Activated T-cell treated with anti-CD3 and anti-CD28 coated beads for 24 hours (primary cell): Measurements from ENCODE around the gene TMEM184B.

Source experiments
- DNase-seq: peaks from one replicate; pipeline ENCODE4 v3.0.0-alpha.2; 2020; ENCODE audit warnings: low read depth

TMEM184B gene

DNA sequence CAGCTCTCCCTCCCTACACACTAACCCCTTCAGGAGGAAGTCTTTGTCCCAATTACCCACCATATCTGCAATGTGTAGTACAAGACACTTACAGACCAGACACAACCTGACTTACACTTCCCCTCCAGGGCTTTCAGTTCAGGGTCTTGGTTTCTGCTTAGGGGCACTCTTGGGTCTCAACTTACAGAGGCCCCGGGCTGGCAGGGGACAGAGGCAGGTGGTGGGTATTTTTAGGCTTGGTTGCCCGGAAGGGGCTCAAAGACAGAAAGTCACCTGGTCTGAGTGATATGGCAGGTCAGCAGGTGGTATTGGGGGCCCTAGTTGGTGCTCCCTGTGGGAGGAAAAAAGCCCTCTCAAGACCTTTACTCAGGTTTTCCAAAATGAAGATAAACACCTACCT, 3.4 kb upstream of the TMEM184B start:
- DNase-seq = no peak

DNA sequence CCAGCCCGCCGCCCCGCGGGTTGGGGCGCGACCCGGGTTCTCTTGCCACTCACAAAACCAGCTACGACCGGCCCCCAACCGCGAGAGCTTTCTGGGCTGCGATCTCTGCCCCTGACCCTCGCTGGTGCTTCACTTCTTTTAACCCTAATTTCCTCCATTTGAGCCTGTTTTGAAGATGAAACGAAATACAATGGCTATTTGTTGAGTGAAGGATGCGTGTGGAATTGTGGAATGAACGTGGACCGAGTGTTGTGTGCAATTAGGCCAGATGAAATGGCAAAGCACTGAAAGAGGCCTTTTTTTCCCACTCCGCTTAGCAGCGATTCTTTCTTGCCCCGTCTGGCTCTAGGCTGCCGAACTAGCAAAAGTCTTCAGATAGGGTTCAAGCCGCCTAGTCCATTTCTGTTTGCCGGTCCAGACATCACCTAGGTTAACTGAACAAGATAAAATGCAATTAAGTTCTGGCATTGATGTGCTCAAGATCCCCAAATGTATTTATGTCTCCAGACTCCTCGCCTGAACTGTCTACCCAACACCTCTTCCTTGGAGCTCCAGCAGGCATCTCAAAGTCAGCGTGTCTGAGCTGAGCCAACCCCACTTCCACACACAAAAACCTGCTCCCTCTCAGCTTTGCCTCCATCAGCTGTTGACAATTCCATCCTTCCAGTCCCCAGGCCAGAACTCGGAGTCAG, 471 bp upstream of the TMEM184B start:
- DNase-seq = no peak

DNA sequence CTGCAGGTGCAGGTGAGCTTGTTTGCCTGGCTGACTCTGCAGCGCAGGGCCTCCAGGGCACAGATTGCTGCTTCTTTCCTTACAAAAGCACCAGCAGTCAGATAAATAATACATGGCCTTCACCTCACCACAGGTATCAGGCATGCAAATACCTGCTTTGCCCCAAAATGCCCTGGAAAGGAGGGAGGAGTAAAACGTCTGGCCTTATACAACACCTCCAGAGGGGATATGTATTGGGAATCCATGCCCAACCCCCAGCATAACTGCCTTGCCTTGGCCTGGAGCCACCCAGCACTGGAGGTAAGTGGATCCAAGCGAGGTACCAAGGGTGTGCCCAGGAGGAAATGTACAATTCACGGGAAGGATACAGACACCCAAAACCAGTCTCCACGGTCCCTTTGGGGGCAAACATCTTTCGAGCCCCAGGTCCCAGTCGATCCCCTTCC, 860 bp downstream of the TMEM184B start:
- DNase-seq = no peak

DNA sequence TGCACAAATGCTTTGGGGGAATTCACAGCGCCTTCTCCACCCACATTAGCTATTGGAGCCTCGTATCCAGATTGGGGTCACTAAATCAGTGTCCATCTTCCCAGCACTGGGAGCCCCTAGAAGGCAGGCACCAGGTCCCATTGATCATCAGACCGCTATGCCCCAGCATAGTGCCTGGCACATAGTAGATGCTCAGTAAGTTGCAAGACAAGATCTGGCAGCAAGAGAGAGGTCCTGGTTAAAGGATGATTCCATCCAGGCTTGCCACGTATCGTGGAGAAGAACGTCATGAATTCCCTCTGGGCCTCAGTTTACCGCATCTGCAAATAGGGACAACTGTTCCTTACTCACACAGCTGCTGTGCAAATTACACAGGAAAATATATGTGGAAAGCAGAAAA, 1.7 kb downstream of the TMEM184B start:
- no peak for DNase-seq

DNA sequence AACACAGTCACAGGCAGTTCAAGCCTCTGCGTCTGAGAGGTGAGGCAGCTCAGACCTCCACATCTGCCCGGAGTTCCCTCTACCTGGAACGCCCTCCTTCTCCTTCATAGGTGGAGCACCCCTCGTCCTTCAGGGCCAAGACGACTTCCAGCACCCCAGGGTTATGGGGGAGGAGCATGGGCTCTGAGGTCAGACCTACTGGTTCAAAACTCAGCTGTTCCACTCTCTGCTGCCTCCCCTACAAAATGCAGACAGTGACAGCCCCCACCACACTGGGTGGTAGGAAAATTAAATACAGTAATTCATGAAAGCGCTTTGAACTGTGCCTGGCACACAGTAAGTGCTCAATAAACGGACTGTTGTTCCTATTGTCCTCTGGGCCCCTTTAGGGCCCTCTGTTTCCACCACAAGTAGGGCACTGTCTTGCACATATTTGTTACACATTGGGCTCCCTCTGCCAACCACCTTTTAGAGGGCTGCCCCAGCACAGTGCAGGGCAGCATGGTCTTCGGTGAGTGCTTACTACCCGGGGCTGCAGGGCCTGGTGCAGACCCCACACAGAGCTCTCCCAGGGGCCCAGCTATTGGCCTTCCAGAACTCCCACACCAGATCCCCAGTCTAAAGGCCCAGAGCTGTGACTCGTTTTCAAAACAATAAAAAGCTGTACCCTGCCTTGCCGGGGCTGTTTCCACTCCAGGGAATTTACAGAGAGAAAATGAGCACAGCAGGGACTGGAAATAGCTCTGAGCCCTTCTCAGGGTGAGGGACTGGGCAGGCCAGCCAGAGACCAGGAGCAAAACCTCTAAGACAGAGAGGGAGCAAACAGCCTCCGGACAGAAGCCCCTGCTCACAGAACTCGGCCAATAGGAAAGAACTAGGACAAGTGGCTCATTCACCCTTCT, 2.5 kb downstream of the TMEM184B start:
- DNase-seq = no peak

DNA sequence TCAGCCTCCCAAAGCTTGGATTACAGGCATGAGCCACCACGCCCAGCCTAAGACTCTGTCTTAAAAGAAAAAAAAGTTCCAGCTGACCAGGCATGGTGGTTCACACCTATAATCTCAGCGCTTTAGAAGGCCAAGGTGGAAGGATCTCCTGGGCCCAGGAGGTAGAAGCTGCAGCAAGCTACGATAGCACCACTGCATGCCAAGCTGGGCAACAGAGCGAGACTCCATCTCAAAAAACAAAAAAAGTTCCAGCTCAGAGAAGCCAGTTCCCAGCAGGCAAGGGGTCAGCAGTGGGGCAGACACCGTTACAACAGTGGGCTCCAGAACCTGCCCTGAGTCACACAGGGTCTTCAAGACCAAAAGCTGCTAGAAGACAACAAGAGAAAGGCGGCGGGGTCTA, 3.3 kb downstream of the TMEM184B start:
- DNase-seq = no peak

DNA sequence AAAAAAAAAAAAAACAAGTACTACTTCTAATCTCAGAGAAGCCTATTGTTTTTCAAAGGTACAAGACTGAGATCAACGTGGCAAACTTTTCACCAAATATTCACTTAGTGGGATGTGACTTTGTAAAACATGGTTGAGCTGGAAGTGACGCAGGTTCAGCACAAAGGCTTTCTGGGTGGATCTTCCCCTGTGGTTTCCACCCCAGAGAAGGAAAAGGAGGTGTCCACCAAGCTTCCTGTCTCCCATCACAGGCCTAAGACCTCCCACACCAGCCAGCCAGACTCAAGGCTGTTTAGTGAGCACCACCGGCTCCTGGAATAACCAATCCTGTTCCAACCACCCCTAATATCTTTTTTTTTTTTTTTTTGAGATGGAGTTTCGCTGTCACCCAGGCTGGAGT, 5.7 kb downstream of the TMEM184B start:
- DNase-seq = no peak

DNA sequence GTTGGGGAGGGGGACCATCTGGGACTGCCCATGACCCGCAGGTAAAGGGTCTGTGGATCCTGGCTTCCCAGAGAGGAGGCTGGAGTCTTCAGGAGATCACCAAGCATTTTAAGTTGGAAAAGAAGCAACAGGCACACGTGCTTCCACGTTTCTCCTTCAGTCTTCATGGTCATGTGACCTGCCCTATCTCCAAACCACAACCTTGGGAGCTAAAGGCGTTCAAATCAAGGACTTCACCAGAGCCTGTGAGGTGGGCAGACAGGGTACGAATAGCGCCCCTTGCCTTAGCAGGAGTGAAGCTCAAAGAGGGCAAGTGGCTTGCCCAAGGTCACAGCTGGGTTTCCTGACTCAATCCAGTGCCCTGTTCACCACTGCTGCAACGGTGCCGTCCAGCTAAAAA, 6.7 kb downstream of the TMEM184B start:
- no peak for DNase-seq

DNA sequence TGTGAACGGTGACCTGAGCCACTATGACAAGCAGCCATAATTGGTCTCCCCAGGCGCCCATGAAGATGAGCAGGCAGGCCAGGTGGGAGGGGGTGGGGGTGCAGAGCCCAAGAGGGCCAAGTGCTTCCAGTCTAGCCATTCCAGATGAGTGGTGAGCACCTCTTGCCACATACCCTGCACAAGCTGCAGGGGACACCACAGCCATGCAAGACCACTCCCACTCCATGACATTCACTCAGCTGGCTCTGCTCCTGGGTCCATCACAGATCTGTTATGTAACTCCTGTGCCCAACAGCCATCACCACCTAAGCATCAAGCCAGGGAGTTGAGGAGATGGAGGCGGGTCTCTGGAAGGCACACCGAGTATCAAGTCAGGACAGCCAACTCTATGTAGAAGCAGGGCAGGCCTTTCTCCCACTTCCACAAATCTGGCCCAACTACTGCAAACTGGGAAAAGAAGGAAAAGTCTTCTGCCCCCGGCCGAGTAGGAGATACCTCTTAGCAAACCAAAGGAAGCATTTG, 8.4 kb downstream of the TMEM184B start:
- no peak for DNase-seq

DNA sequence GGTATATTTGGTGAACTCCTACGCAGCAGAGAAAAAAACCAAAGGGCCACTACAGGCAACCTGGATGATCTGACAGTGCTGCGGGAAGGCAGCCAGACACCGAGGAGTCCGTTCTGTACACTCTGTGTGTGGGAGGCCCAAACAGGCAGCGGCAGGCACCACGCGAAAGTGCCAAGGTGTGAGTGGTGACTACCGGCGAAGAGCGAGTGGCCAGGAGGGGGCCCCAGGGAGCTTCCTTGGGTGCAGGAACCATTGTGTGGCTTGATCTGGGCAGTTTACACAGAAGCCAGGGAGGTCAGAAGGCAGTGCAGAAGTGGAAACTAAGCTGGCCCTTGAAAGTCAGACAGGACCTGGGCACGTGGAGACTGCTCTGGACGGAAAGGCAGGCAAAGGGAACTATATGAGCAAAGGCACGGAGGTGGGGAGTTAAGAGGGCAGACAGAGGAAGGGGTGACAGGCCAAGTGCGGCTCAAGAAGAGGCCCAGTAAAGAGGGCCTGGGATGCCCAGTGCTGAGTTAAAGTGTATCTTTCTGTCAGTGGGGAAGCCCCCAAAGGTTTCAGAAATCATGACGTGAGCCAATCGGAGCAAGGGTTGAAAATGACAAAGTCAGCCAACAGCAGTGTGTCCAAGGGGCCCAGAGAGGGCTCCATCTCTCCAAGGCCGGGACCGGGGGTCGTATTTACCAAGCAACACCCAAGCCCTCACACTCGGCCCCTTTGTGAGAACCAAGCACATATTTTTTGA, 10.6 kb downstream of the TMEM184B start:
- no peak for DNase-seq

DNA sequence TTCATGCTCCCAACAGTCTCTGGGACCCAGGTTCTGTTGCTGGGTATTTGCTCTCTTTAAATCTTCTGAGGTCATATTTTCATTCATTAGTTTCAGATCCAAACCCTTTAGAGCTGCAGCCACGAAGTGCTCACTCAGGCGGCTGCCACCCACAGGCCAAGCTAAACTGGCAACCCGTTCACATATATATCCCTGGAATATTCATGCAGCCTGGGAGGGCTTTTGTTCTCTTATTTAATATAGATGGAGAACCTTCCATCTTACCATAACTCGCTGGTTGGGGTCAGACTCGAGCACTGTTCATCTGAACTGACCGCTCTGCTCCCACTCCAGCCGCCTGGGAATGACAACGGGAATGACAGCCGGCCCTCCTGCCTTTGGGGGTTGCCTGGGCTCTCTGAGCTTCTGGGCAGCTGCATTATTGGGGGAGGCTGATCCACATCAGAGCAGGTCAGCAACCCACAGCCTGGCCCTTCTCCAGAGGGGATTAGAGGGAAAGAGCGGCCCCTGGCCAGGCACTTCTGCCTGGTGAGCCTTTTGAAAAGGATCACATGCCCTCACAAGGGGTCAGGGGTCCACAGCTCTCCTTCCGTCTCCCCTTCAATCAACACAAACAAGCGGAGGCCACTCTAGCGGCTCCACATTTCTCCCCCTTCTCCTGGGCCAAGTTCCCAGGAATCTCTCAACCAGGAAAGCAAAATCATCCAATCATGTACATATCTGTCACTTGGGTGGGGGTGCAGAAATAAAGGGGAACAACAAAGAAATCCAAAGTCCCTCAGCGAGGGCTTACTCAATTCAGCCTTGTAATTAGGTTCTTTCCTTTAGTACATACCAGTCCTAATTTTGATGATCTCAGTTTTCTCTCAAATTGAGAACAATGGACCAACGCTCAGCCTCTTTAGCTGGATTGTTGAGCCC, 11.8 kb downstream of the TMEM184B start:
- no peak for DNase-seq

DNA sequence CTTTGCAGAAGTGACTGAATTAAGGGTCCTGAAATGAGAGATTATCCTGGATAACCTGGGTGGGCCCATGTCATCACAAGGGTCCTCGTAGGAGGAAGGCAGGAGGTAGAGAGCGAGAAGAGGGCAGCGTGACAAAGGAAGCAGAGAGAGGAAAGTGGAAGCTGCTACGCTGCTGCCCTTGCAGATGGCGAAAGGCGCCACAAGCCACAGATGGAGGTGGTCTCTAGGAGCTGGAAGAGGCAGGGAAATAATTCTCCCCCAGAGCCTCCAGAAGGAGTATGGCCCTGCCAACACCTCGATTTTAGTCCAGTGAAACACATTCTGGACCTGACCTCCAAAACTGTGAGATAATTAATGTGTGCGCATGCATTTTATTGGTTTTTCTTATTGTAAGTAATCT, 13.4 kb downstream of the TMEM184B start:
- no peak for DNase-seq

DNA sequence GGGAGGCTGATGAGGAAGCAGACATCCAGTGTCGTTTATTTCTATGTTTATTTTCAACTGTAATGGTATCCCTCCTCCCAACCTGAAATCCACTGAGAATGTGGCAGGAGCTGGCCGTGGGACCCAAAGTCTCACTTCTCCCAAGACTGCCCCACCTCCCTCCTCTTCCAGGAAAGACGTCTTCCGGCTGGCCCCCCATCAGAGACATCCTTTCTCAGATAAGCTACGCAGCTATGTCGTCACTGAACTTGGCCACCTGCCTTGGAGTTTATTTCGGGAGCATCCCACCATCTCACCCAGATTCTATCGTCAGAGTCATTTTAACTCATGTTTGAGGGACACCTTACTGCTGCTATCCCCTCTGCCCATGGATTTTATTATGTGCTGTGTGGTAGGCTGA, 13.9 kb downstream of the TMEM184B start:
- DNase-seq = no peak

DNA sequence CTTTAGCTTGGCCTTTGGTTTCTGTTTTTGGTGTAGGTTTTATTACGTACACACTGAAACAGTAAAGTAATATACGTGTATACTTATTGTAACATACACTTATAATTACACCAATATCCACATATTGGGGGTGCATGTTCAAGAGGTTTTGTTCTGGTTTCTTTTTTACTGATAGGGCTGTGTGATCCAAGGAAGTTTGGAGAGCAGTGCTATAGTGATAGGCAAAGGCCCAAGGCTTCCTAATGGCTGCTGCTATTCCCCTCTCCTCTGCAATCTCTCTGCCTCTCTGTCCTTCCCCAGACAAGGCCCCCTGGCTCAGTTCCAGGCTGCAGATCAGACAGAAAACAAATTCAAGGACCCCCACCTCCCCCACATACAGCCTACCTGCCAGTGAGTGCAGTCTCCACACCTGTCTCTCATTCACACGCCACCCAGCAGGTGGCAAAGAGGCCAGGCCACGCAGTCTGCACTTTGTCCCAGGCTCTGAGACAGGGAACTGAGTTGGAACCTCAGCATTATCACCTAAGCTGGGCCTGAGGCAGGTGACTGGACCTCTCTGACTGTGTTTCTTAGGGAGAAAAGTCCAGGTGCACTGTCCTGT, 15.1 kb downstream of the TMEM184B start:
- no peak for DNase-seq

DNA sequence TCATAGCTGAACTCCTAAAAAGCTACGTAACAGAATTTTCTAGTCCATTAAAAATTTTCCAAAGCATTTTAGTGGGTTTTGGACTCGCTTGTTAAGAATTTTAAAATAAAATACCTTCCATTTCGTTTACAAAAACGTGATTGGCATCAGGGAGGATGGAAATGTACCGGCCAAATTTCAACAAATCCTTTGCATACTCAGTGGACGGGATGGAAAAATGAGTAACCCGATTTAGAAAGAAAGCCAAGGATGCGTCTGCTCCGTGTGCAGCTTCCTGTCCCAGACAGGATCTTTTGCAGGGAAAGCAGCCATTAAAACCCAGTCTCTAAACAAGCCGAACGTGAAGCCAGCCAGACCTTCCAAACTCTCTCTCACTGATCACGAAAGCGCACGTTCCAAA, 15.6 kb downstream of the TMEM184B start:
- DNase-seq = no peak

DNA sequence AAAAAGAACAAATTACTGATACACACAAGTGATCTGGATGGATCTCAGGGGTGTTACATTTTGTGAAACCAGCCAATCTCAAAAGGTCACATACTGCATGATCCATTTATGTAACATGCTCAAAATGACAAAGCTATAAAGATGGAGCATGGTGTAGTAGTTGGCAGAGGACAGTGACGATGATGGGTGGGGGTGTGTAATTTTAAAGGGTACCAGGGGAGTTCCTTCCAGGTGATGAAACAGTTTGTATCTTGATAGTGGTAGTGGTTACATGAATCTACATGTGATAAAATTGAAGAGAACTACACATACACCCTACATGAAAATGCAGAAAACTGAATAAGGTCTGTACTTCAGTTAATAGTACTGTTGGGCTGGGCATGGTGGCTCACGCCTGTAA, 17.1 kb downstream of the TMEM184B start:
- DNase-seq = no peak

DNA sequence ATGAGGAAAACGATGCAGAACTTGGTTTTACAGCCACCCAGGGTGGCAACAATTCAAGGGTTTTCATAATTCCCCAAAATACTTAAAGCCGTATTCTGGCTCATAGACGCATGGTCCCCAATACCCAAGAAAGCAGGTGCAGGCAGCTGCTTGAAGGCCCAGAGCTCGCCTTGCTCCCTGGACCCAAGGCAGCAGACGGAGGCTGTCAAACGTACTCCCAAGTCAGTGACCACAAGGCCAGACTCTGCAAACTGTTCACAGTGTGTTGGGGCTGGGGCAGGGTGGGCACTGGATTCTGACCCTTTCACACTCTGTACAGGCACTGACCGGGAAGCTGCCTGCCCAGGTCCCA, 21.5 kb downstream of the TMEM184B start:
- no peak for DNase-seq

DNA sequence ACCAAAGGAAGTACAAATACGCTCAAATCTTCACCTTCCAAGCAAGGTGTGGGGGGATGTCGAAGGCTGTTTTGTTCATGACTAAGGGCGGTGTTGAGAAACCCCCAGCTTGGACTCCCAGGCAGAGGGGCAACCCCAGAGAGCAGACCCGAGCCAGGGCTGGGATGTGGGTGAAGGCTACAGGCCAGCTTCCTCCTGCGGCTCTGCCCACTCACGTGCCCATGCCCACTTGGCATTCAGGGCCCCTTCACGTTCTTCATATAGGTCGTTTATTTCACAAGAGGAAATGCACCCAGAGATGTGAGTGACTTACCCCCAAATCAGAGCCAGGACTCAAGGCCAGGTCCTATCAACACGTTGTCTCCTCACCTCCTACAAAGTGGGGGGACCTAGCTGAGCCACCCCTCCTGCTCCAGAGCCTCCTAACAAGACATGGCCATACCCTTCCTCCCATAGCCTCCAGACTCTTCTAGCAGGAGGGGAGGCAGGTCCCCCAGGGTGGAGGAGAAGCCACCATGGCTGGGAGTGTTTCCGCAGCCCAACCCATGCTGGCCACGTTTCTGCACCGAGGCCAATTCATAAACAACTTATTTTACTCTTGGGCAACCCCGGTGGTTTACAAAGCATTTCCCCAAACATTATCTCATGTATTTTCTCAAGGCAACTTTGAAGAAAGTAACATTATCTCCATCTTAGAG, 22.0 kb downstream of the TMEM184B start:
- DNase-seq = no peak

DNA sequence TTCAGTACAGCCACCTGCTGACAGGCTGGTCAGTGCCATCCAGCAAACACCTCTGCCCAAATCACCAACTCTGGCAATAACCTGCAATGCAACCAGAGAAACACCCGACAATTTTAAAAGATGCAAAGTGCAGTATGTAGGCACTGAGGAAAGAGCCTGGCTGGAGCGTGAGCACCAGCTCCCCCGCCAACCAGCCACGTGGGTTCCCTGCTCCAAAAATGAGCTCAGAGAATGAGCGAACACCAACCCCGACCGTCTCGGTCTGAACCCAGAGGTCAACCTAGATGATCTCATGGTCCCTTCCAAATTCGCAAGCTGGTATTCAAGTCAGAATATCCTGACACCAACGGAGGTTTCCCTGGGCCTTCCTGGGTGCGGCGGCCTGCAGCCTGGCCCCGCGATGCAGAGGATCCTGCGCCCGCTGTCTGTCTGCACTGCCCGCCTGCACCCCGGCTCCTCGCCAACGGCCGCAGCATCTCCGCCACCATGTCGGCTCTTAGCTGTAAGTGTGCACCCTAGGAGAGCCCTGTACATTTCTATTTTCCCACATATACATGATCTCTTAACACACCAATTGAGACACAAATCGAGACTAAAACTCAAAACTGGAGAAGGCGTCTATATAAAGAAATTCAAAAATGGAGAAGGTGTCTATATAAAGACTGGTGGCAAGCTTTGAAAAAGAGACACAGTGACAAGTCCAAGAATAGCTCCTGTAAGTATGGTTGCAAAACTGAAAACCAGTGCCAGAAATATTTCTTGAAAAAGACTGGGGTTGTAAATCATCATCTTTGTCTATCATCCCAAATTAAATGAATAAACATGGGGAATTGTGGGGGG, 22.8 kb downstream of the TMEM184B start:
- DNase-seq = no peak

DNA sequence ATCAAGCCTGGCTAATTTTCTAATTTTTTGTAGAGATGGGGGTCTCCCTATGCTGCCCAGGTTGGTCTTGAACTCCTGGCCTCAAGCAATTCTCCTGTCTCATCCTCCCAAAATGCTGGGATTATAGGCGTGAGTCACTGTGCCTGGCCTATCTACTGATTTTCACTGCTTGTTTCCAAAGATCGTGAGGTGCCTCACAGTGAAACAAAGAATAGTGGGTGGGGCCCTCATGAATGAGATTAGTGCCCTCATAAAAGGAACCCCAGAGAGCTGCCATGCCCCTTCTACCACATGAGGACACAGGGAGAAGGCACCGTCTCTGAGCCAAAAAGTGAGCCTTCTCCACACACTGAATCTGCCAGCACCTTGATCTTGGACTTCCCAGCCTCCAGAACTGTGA, 23.5 kb downstream of the TMEM184B start:
- no peak for DNase-seq
